Keratinocyte (primary cell): Measurements from ENCODE around the gene OR56B1. TPM values are rescaled to one million over a fixed set of nuclear protein-coding genes. Genes with fewer than 3 reads are reported as not detected.
A peak's percentile ranks its signal among the peaks of the same experiment; 100 is the strongest.
"Not testable (repeated sequence)": the region's sequence is repeated elsewhere in the genome, so short reads cannot be mapped to it uniquely, and the experiment has no call there.

Experiments
- DNase-seq: peaks from one replicate; pipeline ENCODE4 v3.0.0-alpha.2; 2011; ENCODE audit warnings: low read depth, missing footprints, low spot score
- FAIRE-seq: peaks from 2 replicates; lab custom pipeline; 2011; peaks lifted over from hg19 to GRCh38; lab: Jason Lieb, UNC
- H2AFZ ChIP-seq: 2 replicates; pipeline ENCODE4 v1.6.0; 2012; ENCODE audit warnings: low read length, control low read depth, inconsistent platforms; ENCODE audit not compliant: control insufficient read depth
- H3K27ac ChIP-seq: 2 replicates; pipeline ENCODE4 v1.5.1; 2011; ENCODE audit warnings: low read length; ENCODE audit not compliant: control insufficient read depth, insufficient read depth
- H3K27me3 ChIP-seq: 3 replicates; pipeline ENCODE4 v1.6.0; 2011; ENCODE audit warnings: low read length; ENCODE audit not compliant: control insufficient read depth, insufficient read depth; ENCODE audit errors: extremely low read depth
- H3K36me3 ChIP-seq, 2 experiments: 2 replicates in 1 of 2; 3 replicates in 1 of 2; pipeline ENCODE4 v1.5.1; 2011; ENCODE audit warnings: low read length in 2 of 2, mild to moderate bottlenecking in 1 of 2; ENCODE audit not compliant: control insufficient read depth in 2 of 2, insufficient read depth in 2 of 2; ENCODE audit errors: extremely low read depth in 1 of 2
- H3K4me1 ChIP-seq: 3 replicates; pipeline ENCODE4 v1.5.1; 2011; ENCODE audit warnings: low read length; ENCODE audit not compliant: control insufficient read depth, insufficient read depth; ENCODE audit errors: extremely low read depth
- H3K4me2 ChIP-seq: 3 replicates; pipeline ENCODE4 v1.6.0; 2011; ENCODE audit warnings: low read depth, low read length; ENCODE audit not compliant: control insufficient read depth, insufficient read depth; ENCODE audit errors: extremely low read depth
- H3K4me3 ChIP-seq, 3 experiments: fragments of 200-600 bp in 1 of 3; sonication (generic) in 1 of 3; 2 replicates in 2 of 3; 3 replicates in 1 of 3; pipeline ENCODE4 v1.5.1; 2011 to 2016; ENCODE audit warnings: low read length in 3 of 3, mild to moderate bottlenecking in 3 of 3, control low read depth in 2 of 3, inconsistent platforms in 1 of 3, low read depth in 1 of 3, mixed read lengths in 1 of 3, mixed run types in 1 of 3, moderate library complexity in 1 of 3; ENCODE audit not compliant: control insufficient read depth in 2 of 3, insufficient read depth in 2 of 3; ENCODE audit errors: extremely low read depth in 1 of 3
- H3K79me2 ChIP-seq: 2 replicates; pipeline ENCODE4 v1.6.0; 2012; ENCODE audit warnings: low read length; ENCODE audit not compliant: control insufficient read depth, insufficient read depth
- H3K9ac ChIP-seq: 3 replicates; pipeline ENCODE4 v1.6.0; 2011; ENCODE audit warnings: low read length; ENCODE audit not compliant: control insufficient read depth, insufficient read depth; ENCODE audit errors: extremely low read depth
- H3K9me1 ChIP-seq: 3 replicates; pipeline ENCODE4 v1.6.0; 2011; ENCODE audit warnings: low read length; ENCODE audit not compliant: control insufficient read depth, insufficient read depth; ENCODE audit errors: extremely low read depth
- H3K9me3 ChIP-seq: 2 replicates; pipeline ENCODE4 v1.5.1; 2012; ENCODE audit warnings: low read depth, low read length; ENCODE audit not compliant: control insufficient read depth
- H4K20me1 ChIP-seq: 3 replicates; pipeline ENCODE4 v1.6.0; 2011; ENCODE audit warnings: low read length; ENCODE audit not compliant: control insufficient read depth, insufficient read depth; ENCODE audit errors: extremely low read depth
- EZH2 ChIP-seq: IDR thresholded peaks from one replicate; pipeline ENCODE4 v1.6.1; 2012; ENCODE audit warnings: inconsistent platforms, mild to moderate bottlenecking, low read length, moderate library complexity
- dilution Hi-C: fragments of 300-500 bp; cut with MboI; formaldehyde crosslinking; loops from one replicate; pipeline ENCODE4 v1.7.0; 2020; ENCODE audit warnings: low sequenced_read_pairs; ENCODE audit not compliant: extremely low pct_ligation_motif_present
- polyA plus RNA-seq, 5 experiments: library from polyadenylated mRNA; depleted of rRNA in 3 of 5; stranded (reverse) in 3 of 5; stranded (forward) in 1 of 5; unstranded in 1 of 5; fragments of >200 nt; gene quantifications; 1 replicate in 1 of 5; 2 replicates in 3 of 5; 3 replicates in 1 of 5; pipeline versions ENCODE4 v1.2.1 to v1.2.3, GENCODE V29; 2011 to 2012; ENCODE audit warnings: missing spikeins in 2 of 5, low read depth in 1 of 5, low replicate concordance in 1 of 5
- TF ChIP-seq, protein P1 (sequence below), 3 experiments: IDR thresholded peaks in 1 of 3; conservative IDR thresholded peaks in 1 of 3; optimal IDR thresholded peaks in 1 of 3; 2 replicates in 2 of 3; 3 replicates in 1 of 3; pipeline versions ENCODE3 to v1.5.1; 2011; ENCODE audit warnings: low read length in 3 of 3, mild to moderate bottlenecking in 3 of 3, moderate library complexity in 2 of 3, control low read depth in 1 of 3, inconsistent platforms in 1 of 3; ENCODE audit not compliant: insufficient read depth in 2 of 3; ENCODE audit errors: extremely low read depth in 1 of 3

The OR56B1 gene
- polyA plus RNA-seq, 1 donor (not counting 4 experiments of a cell fraction or from before 2014, with no cell fraction given): not detected

DNA sequence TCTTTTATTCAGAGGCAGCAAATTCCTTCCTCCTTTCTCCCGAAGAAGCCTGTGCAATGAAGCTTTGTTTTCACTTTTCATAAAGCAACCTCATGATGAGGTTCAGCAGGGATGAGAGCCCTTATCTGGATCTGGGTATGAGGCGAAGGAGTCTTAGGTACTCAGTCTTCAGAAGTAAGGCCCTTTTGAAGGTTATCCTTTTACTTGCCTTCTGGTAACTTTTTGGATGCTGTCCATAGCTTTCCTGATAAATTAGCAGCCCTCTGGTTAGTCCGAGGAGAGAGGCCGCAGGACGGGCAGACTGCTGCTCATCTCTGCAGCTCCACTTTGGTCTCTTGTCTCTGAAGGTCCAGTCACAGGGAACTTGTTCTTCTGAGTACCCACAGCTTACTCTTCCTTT, 45.5 kb upstream of the OR56B1 start:
- no peaks in the 10 kb centered on the region for H3K9me3 ChIP-seq
- peak overlapping the region; percentile 43 to 82 (median 70) for H3K4me3 ChIP-seq
- H3K27me3 ChIP-seq: no peaks in the 10 kb centered on the region
- H3K27ac ChIP-seq: peak overlapping the region; percentile 71
- peaks cover 9% of the 10 kb centered on the region for H3K79me2 ChIP-seq
- TF ChIP-seq EZH2: no peak
- TF ChIP-seq, protein P1, sequence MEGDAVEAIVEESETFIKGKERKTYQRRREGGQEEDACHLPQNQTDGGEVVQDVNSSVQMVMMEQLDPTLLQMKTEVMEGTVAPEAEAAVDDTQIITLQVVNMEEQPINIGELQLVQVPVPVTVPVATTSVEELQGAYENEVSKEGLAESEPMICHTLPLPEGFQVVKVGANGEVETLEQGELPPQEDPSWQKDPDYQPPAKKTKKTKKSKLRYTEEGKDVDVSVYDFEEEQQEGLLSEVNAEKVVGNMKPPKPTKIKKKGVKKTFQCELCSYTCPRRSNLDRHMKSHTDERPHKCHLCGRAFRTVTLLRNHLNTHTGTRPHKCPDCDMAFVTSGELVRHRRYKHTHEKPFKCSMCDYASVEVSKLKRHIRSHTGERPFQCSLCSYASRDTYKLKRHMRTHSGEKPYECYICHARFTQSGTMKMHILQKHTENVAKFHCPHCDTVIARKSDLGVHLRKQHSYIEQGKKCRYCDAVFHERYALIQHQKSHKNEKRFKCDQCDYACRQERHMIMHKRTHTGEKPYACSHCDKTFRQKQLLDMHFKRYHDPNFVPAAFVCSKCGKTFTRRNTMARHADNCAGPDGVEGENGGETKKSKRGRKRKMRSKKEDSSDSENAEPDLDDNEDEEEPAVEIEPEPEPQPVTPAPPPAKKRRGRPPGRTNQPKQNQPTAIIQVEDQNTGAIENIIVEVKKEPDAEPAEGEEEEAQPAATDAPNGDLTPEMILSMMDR (optimal IDR thresholded peaks at IDR 0.05 in 1 of 3, IDR thresholded peaks at IDR 0.05 in 1 of 3, conservative IDR thresholded peaks at IDR 0.05 in 1 of 3; ENCODE audit: extremely low read depth in 1 of 3, insufficient read depth in 2 of 3, low read length in 3 of 3): no peak
- FAIRE-seq (no peak), DNase-seq (no peak)
- H3K36me3 ChIP-seq: no peaks in the 10 kb centered on the region
- dilution Hi-C loops: no loop called here
- peak overlapping the region; percentile 81 for H2AFZ ChIP-seq
- H3K9me1 ChIP-seq: no peaks in the 10 kb centered on the region
- peak overlapping the region; percentile 76 for H3K9ac ChIP-seq
- peak overlapping the region; percentile 94 for H3K4me2 ChIP-seq
- H4K20me1 ChIP-seq: no peaks in the 10 kb centered on the region
- H3K4me1 ChIP-seq: peaks cover 9% of the 10 kb centered on the region

DNA sequence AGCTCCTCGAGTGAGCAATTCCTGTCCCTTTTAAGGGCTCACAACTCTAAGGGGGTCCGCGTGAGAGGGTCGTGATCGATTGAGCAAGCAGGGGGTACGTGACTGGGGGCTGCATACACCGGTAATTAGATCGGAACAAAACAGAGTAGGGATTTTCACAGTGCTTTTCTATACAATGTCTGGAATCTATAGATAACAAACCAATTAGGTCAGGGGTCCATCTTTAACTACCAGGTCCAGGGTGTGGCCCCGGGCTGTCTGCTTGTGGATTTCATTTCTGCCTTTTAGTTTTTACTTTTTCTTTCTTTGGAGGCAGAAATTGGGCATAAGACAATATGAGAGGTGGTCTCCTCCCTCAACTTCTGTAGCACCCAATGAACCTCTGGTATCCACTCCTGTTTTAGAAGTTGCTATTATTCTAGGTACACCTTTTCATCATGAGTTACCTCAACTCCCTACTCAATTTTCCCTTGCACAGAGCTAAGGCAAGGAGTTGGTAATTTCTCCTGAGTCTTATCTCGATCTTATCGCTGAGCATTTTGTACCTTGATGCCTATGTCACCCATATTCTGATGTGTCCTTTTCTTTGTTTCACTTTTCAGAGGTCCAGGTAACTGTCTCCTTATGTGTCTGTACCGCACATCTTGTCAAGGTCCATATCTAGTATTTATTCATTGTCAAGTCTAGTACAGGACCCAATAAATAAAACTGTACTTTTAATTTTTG, 44.8 kb upstream of the OR56B1 start:
- H3K27ac ChIP-seq: not testable (repeated sequence)

More for the DNA sequence above, 44.8 kb upstream of the OR56B1 start:
- H2AFZ ChIP-seq, DNase-seq, H3K79me2 ChIP-seq, H3K27me3 ChIP-seq, dilution Hi-C loops, H3K36me3 ChIP-seq, H4K20me1 ChIP-seq, H3K9me1 ChIP-seq, H3K9me3 ChIP-seq, H3K4me1 ChIP-seq, FAIRE-seq: not testable (repeated sequence)
- Histone ChIP-seq H3K4me2 (peak overlapping the region; percentile 94), H3K4me3 (peak overlapping the region in 2 of 3 experiments; percentile 43 to 70), H3K9ac (peak overlapping the region; percentile 76)
